ENCODE results near the gene ATP1B4.

- no peak for TF ChIP-seq POLR2A (IDR thresholded peaks at IDR 0.05)
- no peak for TF ChIP-seq CTCF (IDR thresholded peaks at IDR 0.05)
These were observed 45.2 kb upstream of the ATP1B4 start for GRCh38 chrX:120316587-120317283.

Measured in body of pancreas (tissue), 4 donors.